ENCODE results near the gene GPN2.
A peak's percentile ranks its signal among the peaks of the same experiment; 100 is the strongest.

GPN2 gene

GRCh38 chr1:26831059-26831458, 59.0 kb downstream of the GPN2 start:
- DNase-seq: no peak

- no peak for DNase-seq
These were observed 60.7 kb downstream of the GPN2 start for GRCh38 chr1:26829184-26829911.

GRCh38 chr1:26828411-26828991, 61.6 kb downstream of the GPN2 start:
- no peak for DNase-seq

GRCh38 chr1:26827663-26828062, 62.4 kb downstream of the GPN2 start:
- no peak for DNase-seq

GRCh38 chr1:26827106-26827604, 62.9 kb downstream of the GPN2 start:
- no peak for DNase-seq

GRCh38 chr1:26826261-26827105, 63.6 kb downstream of the GPN2 start, which contains the start of gene ZDHHC18:
Gene ZDHHC18, plus strand, starts transcription at chr1:26826688. Its CDS starts 117 bp downstream, at chr1:26826805.
- DNase-seq: peak; percentile 58
